Hypothalamus (tissue), 51 donors: ENCODE data around the gene P2RY12.

Experiments
- DNase-seq, 51 donors: peaks; one replicate each; lab custom pipeline; 2025; lab: John Stamatoyannopoulos, UW

Gene P2RY12

DNA sequence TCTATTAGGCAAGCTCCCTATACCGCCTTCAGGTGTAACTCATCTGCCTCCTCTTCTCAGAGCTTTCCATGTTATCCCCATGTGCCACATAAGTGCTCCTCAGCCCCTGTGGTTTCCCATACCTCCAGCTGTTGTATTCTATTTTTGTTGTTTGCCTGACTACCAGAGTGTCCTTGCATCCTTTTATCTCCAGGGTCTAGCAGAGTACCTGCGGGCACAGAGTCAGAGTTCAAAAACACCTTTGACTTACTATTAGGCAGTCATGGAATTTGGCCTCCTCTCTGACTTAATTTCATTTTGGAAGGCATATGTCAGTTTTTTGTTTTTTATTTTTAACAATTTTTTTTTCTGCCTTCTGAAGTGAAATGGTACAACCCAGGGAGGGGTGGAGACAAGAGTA lies 75.0 kb downstream of the P2RY12 start:
- DNase-seq: no peak

GRCh38 chr3:151307583-151308488 lies 76.7 kb downstream of the P2RY12 start:
- DNase-seq: no peak

DNA sequence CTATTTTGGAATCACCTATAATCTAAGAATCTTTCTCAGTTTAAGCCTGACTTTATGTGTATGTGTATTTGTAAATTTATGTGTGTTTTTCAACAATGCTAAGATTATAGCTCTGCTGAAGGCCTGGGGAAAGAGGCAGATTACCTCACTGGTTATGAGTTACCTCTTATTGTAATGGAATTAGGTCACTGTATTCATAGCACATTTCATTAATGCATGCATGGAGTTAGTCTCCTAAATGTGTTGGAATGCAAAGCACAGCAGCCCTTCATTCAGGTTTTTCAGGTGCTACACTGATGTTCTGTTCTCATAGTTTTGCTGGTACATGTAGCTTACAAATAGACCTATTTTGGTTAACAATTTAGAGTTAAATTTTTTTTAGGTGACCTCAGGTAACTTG lies 77.4 kb downstream of the P2RY12 start:
- no peak for DNase-seq

GRCh38 chr3:151306168-151306810 lies 78.3 kb downstream of the P2RY12 start:
- DNase-seq: no peak

- no peak for DNase-seq
Observed at GRCh38 chr3:151305775-151306151, 78.8 kb downstream of the P2RY12 start.

DNA sequence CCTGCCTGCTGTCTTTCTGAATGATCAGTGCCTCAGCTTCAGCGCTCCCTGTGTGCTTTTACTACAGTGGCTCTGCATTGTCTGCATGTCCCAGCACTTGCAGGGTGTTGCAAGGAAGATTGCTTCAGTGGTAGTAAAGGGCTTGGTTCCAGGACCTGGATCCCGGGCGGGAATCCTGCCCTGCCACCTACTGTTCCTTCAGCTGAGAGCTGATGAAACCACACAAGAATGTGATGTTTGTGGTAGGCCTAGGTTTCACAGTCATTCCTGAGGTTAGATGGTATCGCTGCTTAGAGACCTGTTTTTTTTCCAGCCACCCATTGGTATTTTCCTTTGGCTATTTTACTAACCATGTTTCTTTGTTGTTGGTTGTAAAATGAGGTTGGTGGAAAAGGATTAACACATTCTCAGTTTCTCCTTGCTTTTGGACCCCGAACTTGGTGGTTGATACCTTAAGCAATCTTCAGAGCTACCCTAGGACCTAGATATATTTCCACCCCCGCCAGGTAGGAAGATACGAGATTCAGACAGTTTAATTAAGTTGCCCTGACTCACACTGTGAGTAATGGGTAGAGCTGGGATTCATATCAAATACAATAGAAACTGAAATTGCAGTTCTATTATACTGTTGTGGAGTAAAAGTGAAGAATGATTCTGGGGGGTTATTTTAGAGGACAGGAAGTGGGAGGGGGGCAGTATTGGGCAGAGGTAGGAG lies 79.3 kb downstream of the P2RY12 start:
- peak in 11 of 51 donors; percentile 7 to 62 (median 18) for DNase-seq

DNA sequence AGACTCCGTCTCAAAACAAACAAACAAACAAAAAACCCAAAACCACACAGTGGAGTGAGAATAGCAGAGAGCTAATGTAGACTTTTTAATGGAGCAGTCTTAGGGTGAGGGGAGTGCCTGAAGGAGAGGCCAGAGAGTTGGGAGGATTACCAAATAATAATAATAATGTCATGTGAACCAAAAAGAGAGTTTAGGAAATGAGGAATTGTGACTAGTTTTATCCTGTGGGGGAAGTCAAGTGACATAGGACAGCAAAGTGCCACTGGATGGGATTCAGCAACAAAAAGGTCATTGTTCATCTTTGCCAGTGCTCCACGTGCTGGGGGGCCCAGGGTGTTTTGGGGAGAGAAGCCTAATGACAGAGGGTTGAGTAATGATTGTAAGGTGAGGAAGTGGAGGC lies 80.8 kb downstream of the P2RY12 start:
- no peak for DNase-seq

DNA sequence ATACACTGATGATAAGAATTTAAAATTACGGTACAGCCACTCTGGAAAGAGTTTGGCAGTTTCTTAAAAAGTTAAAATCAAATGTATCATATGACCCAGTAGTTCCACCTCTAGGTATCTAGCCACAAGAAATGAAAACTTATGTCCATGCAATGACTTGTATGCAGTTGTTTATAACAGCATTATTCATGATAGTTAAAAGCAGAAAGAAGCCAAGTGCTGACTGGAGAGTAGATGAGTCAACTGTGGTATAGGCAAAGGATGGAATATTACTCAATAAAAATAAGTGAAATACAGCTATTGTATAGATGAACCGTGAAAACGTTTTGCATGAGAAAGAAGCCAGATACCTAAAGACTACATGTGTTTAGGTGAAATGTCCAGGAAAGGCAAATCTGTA lies 82.8 kb downstream of the P2RY12 start:
- DNase-seq: no peak

- no peak for DNase-seq
Observed at GRCh38 chr3:151300539-151300938, 84.0 kb downstream of the P2RY12 start.

GRCh38 chr3:151299006-151299405 lies 85.5 kb downstream of the P2RY12 start:
- DNase-seq: no peak

DNA sequence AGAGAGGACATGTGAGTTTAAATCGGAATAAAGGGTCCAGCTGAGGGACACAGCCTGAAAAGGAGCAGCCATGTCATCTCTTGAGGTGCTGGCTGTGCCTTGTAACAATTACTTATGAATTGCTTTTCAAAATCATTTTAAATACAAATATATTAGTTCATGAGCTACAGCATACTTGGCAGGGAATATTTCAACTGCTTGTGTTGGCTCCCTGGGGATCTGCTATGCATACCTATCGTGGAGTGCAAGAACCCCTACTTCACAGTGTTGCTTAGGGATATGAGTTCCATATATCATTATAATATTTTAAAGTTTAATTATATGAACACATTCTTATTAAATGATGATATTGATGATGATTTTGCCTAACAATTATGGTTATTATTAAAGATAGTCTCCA lies 87.1 kb downstream of the P2RY12 start:
- DNase-seq: no peak

DNA sequence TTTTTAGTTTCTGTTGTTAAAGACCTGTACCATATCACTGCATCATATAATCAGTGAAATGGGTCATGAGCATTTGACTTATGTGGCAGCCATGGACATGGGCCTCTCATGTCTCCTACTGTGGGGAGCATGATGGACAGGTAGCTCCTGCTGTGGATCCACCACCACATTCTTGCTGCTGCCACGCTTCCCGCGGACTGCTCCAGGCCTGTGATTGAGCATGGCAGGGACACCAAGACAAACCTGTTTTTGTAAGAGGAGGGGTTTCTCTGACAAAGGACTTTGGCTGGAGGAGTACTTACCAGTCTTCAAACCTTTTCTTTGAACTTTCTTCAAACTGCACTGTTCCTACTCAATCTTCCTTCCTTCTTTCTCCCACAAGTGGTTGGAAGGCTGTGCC lies 88.3 kb downstream of the P2RY12 start:
- DNase-seq: no peak

DNA sequence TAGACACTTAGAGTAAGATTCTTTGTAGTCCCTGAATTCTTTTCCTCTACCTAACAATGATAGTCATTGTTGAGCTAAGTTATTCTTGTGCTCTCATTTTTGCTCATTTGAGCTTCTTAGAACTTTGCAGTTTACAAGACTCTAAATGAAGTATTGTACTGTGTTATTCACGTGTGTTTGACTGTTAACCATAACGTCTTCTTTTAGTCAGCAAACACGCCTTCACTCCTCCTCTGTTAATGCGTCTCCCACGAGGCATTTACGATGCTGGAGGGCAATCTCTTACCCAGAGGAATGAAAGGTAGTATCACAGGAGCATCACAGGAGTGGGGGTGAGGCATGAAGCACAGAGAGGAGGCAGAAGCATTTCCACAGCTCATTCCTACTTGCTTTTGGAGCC lies 91.4 kb downstream of the P2RY12 start:
- peak in 1 of 51 donors; percentile 13 for DNase-seq

DNA sequence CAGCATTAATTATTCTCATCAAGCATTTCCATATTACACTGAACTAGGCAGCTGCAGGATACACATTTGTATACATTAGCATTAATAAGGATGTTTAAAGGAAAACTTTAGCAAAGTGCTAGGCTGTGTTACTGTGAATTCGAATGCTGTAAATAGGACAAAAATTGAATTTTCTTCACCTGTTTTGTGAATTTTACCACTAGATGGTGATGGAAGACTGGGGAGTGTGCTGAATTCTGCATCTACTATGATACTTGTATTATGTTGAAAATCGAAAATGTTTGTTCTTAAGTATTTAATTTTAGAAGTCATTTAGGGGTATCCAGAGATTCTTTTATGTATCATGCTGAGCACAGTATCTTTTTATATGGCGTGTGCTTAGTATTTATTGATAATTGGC lies 93.9 kb downstream of the P2RY12 start:
- peak in 1 of 51 donors; percentile 27 for DNase-seq

GRCh38 chr3:151289445-151289844 lies 95.1 kb downstream of the P2RY12 start:
- DNase-seq: no peak
